ENCODE measurements around the gene ALG1L2.
"Not testable (repeated sequence)": the region's sequence is repeated elsewhere in the genome, so short reads cannot be mapped to it uniquely, and the experiment has no call there.

Gene ALG1L2

GRCh38 chr3:130111185-130111864 lies 29.7 kb downstream of the ALG1L2 start:
- H4K20me1 ChIP-seq (ENCODE audit: insufficient read depth), result no peaks in the 10 kb centered on the region
- peak overlapping the region; percentile 59 for H2AFZ ChIP-seq (ENCODE audit: low read depth)
- H3K36me3 ChIP-seq (ENCODE audit: insufficient read depth), result no peaks in the 10 kb centered on the region
- no peaks in the 10 kb centered on the region for H3K27me3 ChIP-seq (ENCODE audit: insufficient read depth, low read depth)
- peak overlapping the region; percentile 70 for H3K9ac ChIP-seq
- peak overlapping the region; percentile 86 for H3K4me2 ChIP-seq
- TF ChIP-seq, protein P1, sequence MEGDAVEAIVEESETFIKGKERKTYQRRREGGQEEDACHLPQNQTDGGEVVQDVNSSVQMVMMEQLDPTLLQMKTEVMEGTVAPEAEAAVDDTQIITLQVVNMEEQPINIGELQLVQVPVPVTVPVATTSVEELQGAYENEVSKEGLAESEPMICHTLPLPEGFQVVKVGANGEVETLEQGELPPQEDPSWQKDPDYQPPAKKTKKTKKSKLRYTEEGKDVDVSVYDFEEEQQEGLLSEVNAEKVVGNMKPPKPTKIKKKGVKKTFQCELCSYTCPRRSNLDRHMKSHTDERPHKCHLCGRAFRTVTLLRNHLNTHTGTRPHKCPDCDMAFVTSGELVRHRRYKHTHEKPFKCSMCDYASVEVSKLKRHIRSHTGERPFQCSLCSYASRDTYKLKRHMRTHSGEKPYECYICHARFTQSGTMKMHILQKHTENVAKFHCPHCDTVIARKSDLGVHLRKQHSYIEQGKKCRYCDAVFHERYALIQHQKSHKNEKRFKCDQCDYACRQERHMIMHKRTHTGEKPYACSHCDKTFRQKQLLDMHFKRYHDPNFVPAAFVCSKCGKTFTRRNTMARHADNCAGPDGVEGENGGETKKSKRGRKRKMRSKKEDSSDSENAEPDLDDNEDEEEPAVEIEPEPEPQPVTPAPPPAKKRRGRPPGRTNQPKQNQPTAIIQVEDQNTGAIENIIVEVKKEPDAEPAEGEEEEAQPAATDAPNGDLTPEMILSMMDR (conservative IDR thresholded peaks at IDR 0.05; ENCODE audit: low read depth, low read length), result no peak
- H3K79me2 ChIP-seq (ENCODE audit: insufficient read depth, low read depth), result peaks cover 24% of the 10 kb centered on the region
- peaks cover 13% of the 10 kb centered on the region for H3K4me1 ChIP-seq (ENCODE audit: low read depth, poor library complexity, severe bottlenecking)
- peak overlapping the region; percentile 64 for H3K27ac ChIP-seq
- H3K4me3 ChIP-seq (IDR thresholded peaks at IDR 0.05; ENCODE audit: insufficient read depth, low read depth, low read length), result no peak overlapping the region

- Histone ChIP-seq H3K9ac (peak overlapping the region; percentile 26; the same call in 1 of the 2 replicates), H3K27ac (peak overlapping the region; percentile 7; the same call in 1 of the 2 replicates), H3K4me3 (IDR thresholded peaks at IDR 0.05; ENCODE audit: insufficient read depth, low read depth, low read length) (peak overlapping the region; percentile 44), H3K79me2 (ENCODE audit: insufficient read depth, low read depth) (peaks cover 24% of the 10 kb centered on the region), H3K4me1 (ENCODE audit: low read depth, poor library complexity, severe bottlenecking) (peaks cover 13% of the 10 kb centered on the region), H3K4me2 (peak overlapping the region; percentile 81), H2AFZ (ENCODE audit: low read depth) (peak overlapping the region; percentile 55)
- not testable (repeated sequence) for H3K27me3 ChIP-seq (ENCODE audit: insufficient read depth, low read depth); H4K20me1 ChIP-seq (ENCODE audit: insufficient read depth); H3K36me3 ChIP-seq (ENCODE audit: insufficient read depth)
These were observed 30.5 kb downstream of the ALG1L2 start for GRCh38 chr3:130111865-130112747.

DNA sequence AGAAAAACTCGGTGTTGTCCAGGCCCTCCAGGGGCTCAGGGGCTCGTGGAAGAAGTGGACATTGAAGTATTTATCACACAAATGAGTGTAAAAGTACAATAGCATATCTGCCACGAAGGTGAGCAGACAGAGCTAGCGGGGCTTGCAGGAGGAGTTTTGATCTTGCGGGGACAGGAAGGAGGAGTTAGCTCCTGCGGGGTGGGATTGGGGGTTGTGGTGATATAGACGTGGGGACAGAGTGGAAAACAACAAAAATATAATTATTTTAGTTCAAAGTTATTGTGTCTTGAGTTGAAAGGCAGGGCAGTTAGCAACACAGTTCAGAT lies 31.1 kb downstream of the ALG1L2 start:
- H3K9ac ChIP-seq, result peak overlapping the region; percentile 26; the same call in 1 of the 2 replicates
- 0 out of 2 replicates have a peak overlapping the region, but pooled peaks have one; percentile 7 for H3K27ac ChIP-seq
- H4K20me1 ChIP-seq (ENCODE audit: insufficient read depth); H3K27me3 ChIP-seq (ENCODE audit: insufficient read depth, low read depth); H3K36me3 ChIP-seq (ENCODE audit: insufficient read depth): not testable (repeated sequence)
- peaks cover 13% of the 10 kb centered on the region for H3K4me1 ChIP-seq (ENCODE audit: low read depth, poor library complexity, severe bottlenecking)
- H3K4me2 ChIP-seq, result peak overlapping the region; percentile 81
- H2AFZ ChIP-seq (ENCODE audit: low read depth), result peak overlapping the region; percentile 55
- H3K79me2 ChIP-seq (ENCODE audit: insufficient read depth, low read depth), result peaks cover 24% of the 10 kb centered on the region
- H3K4me3 ChIP-seq (IDR thresholded peaks at IDR 0.05; ENCODE audit: insufficient read depth, low read depth, low read length), result peak overlapping the region; percentile 44

- not testable (repeated sequence) for H3K27ac ChIP-seq; H3K79me2 ChIP-seq (ENCODE audit: insufficient read depth, low read depth); H3K9ac ChIP-seq; H2AFZ ChIP-seq (ENCODE audit: low read depth); H3K36me3 ChIP-seq (ENCODE audit: insufficient read depth); H3K27me3 ChIP-seq (ENCODE audit: insufficient read depth, low read depth); H3K4me2 ChIP-seq; H3K4me3 ChIP-seq (IDR thresholded peaks at IDR 0.05; ENCODE audit: insufficient read depth, low read depth, low read length); H3K4me1 ChIP-seq (ENCODE audit: low read depth, poor library complexity, severe bottlenecking); H4K20me1 ChIP-seq (ENCODE audit: insufficient read depth)
These were observed 33.8 kb downstream of the ALG1L2 start for GRCh38 chr3:130115400-130115799.

DNA sequence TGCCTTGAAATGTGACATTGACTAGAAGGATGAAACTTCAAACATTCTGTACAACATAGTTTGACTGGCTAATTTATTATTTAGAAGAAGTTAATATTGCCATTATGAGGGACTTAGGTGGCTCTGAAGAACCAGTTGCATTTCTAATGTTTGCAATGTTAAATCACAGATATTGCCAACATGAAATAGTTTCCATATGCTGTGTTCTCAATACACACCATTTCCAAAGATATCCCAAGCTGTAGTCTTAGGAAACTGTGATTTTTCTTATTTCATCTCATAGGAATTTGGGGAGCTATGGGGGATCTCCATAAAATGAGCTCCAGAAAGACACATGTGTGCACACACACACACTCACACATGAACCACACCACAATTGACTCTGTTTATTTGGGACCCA lies 36.3 kb downstream of the ALG1L2 start:
- Histone ChIP-seq H3K4me1 (ENCODE audit: low read depth, poor library complexity, severe bottlenecking) (no peaks in the 10 kb centered on the region), H3K27ac (no peak overlapping the region), H3K79me2 (ENCODE audit: insufficient read depth, low read depth) (no peaks in the 10 kb centered on the region), H3K4me2 (no peak overlapping the region), H2AFZ (ENCODE audit: low read depth) (no peak overlapping the region), H3K4me3 (IDR thresholded peaks at IDR 0.05; ENCODE audit: insufficient read depth, low read depth, low read length) (no peak overlapping the region), H3K27me3 (ENCODE audit: insufficient read depth, low read depth) (no peaks in the 10 kb centered on the region), H3K9ac (no peak overlapping the region), H4K20me1 (ENCODE audit: insufficient read depth) (no peaks in the 10 kb centered on the region), H3K36me3 (ENCODE audit: insufficient read depth) (no peaks in the 10 kb centered on the region)
- TF ChIP-seq, protein P1 (conservative IDR thresholded peaks at IDR 0.05; ENCODE audit: low read depth, low read length), result no peak

DNA sequence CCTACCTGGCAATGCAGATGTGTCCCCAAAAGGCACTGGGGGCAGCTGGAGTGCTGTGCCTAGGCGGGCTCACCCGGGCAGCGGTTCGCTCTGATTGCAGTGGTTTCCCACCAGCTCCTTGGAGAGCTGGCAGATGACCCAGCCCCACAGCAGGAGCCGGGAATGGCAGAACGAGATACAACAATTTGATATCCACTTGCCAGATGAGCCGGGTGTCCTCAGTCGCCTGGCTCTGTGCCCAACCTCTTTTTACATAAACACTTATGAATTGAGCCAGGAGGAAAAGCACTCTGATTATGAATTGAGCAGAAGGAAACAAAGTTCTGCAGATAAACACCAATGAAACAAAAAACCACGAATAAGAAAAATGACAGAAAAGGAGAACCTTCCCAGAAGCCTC lies 38.2 kb downstream of the ALG1L2 start:
- not testable (repeated sequence) for H3K9ac ChIP-seq; H3K27ac ChIP-seq; H3K36me3 ChIP-seq (ENCODE audit: insufficient read depth); H3K27me3 ChIP-seq (ENCODE audit: insufficient read depth, low read depth); H3K4me2 ChIP-seq; H3K79me2 ChIP-seq (ENCODE audit: insufficient read depth, low read depth); H4K20me1 ChIP-seq (ENCODE audit: insufficient read depth); H3K4me1 ChIP-seq (ENCODE audit: low read depth, poor library complexity, severe bottlenecking); H2AFZ ChIP-seq (ENCODE audit: low read depth); H3K4me3 ChIP-seq (IDR thresholded peaks at IDR 0.05; ENCODE audit: insufficient read depth, low read depth, low read length)

DNA sequence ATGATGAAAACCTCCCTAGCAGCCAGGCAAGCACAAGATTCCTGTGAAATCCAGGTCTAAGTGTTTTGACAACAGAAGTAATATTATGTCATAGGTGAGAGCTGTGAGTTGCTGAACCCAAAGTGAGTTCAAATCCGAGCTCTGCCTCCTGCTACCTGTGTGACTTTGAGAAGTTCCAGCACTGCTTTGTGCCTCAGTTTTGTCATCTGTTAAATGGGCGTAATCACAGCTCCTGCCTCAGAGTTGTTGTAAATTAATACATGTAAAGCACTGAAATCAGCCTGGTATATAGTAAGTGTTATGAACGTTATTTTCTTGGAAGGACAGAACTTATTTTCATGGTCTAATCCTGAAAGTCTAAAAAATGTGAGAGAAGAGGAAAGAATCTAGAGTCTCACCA lies 38.7 kb downstream of the ALG1L2 start:
- not testable (repeated sequence) for H3K27ac ChIP-seq; H3K36me3 ChIP-seq (ENCODE audit: insufficient read depth); H3K4me1 ChIP-seq (ENCODE audit: low read depth, poor library complexity, severe bottlenecking); H3K27me3 ChIP-seq (ENCODE audit: insufficient read depth, low read depth); H3K4me2 ChIP-seq; H3K9ac ChIP-seq; H3K4me3 ChIP-seq (IDR thresholded peaks at IDR 0.05; ENCODE audit: insufficient read depth, low read depth, low read length); H3K79me2 ChIP-seq (ENCODE audit: insufficient read depth, low read depth); H2AFZ ChIP-seq (ENCODE audit: low read depth); H4K20me1 ChIP-seq (ENCODE audit: insufficient read depth)

GRCh38 chr3:130122891-130123775 lies 41.5 kb downstream of the ALG1L2 start:
- H3K36me3 ChIP-seq (ENCODE audit: insufficient read depth); H2AFZ ChIP-seq (ENCODE audit: low read depth); H3K4me3 ChIP-seq (IDR thresholded peaks at IDR 0.05; ENCODE audit: insufficient read depth, low read depth, low read length); H3K79me2 ChIP-seq (ENCODE audit: insufficient read depth, low read depth); H3K27me3 ChIP-seq (ENCODE audit: insufficient read depth, low read depth); H4K20me1 ChIP-seq (ENCODE audit: insufficient read depth); H3K9ac ChIP-seq; H3K4me1 ChIP-seq (ENCODE audit: low read depth, poor library complexity, severe bottlenecking); H3K4me2 ChIP-seq; H3K27ac ChIP-seq: not testable (repeated sequence)

Data from KMS-11 (cell line).